DND-41 (cell line): ENCODE data around the gene TRIP10.

Source experiments
- ATAC-seq: fragments of 200-7000 bp; cut with Tn5 transposase; 3 replicates; pipeline ENCODE4 v1.9.1; 2021; ENCODE audit warnings: low read depth; ENCODE audit not compliant: insufficient read depth
- DNase-seq: peaks from one replicate; pipeline ENCODE4 v3.0.0-alpha.2; 2020
- H2AFZ ChIP-seq: 2 replicates; pipeline ENCODE4 v1.6.0; 2012; ENCODE audit warnings: low read depth, low read length
- H3K27ac ChIP-seq: 2 replicates; pipeline ENCODE4 v1.5.1; 2012; ENCODE audit warnings: low read length, inconsistent platforms
- H3K27me3 ChIP-seq: fragments of 200-600 bp; sonication (generic); 2 replicates; pipeline ENCODE4 v1.6.0; 2012; ENCODE audit warnings: low read length, mild to moderate bottlenecking, inconsistent platforms; ENCODE audit not compliant: insufficient read depth, poor library complexity
- H3K36me3 ChIP-seq: 2 replicates; pipeline ENCODE4 v1.5.1; 2012; ENCODE audit warnings: low read length, inconsistent platforms; ENCODE audit not compliant: insufficient read depth
- H3K4me1 ChIP-seq: 2 replicates; pipeline ENCODE4 v1.5.1; 2012; ENCODE audit warnings: mild to moderate bottlenecking, low read length; ENCODE audit not compliant: insufficient read depth
- H3K4me2 ChIP-seq: 2 replicates; pipeline ENCODE4 v1.6.0; 2012; ENCODE audit warnings: mild to moderate bottlenecking, moderate library complexity, low read length, inconsistent platforms; ENCODE audit not compliant: insufficient read depth
- H3K4me3 ChIP-seq, 2 experiments: fragments of 200-600 bp in 1 of 2; shearing (Covaris generic) in 1 of 2; 2 replicates each; pipeline ENCODE4 v1.5.1; 2012 to 2016; ENCODE audit warnings: inconsistent platforms in 2 of 2, low read length in 2 of 2, mild to moderate bottlenecking in 2 of 2, low read depth in 1 of 2, moderate library complexity in 1 of 2
- H3K79me2 ChIP-seq: 2 replicates; pipeline ENCODE4 v1.6.0; 2012; ENCODE audit warnings: low read length, inconsistent platforms; ENCODE audit not compliant: insufficient read depth
- H3K9ac ChIP-seq: 2 replicates; pipeline ENCODE4 v1.6.0; 2012; ENCODE audit warnings: low read depth, mild to moderate bottlenecking, inconsistent platforms, low read length, moderate library complexity
- H3K9me3 ChIP-seq: 2 replicates; pipeline ENCODE4 v1.5.1; 2012; ENCODE audit warnings: low read length, moderate library complexity, mild to moderate bottlenecking, inconsistent platforms; ENCODE audit not compliant: insufficient read depth, severe bottlenecking
- H4K20me1 ChIP-seq: 2 replicates; pipeline ENCODE4 v1.6.0; 2012; ENCODE audit warnings: low read length; ENCODE audit not compliant: insufficient read depth
- CTCF ChIP-seq: IDR thresholded peaks from 2 replicates; pipeline ENCODE4 v1.5.1; 2012; ENCODE audit warnings: borderline replicate concordance, low read length, moderate library complexity, mild to moderate bottlenecking; ENCODE audit not compliant: poor library complexity, severe bottlenecking; ENCODE audit errors: extremely low read depth
- EZH2 ChIP-seq: IDR thresholded peaks from 3 replicates; pipeline ENCODE4 v1.6.1; 2012; ENCODE audit warnings: borderline replicate concordance, low read depth, mild to moderate bottlenecking, moderate library complexity, low read length, inconsistent platforms; ENCODE audit not compliant: severe bottlenecking

Gene TRIP10

GRCh38 chr19:6700586-6701316, 38.7 kb upstream of the TRIP10 start:
- no peak for ATAC-seq

GRCh38 chr19:6705931-6706632, 33.4 kb upstream of the TRIP10 start:
- ATAC-seq = no peak
- H3K79me2 ChIP-seq = no peaks in the 10 kb centered on the region
- no peaks in the 10 kb centered on the region for H3K4me1 ChIP-seq
- no peak overlapping the region for H3K27ac ChIP-seq
- DNase-seq = no peak
- no peak overlapping the region for H2AFZ ChIP-seq
- H3K36me3 ChIP-seq = no peaks in the 10 kb centered on the region
- no peak overlapping the region for H3K4me3 ChIP-seq
- H3K9me3 ChIP-seq = no peaks in the 10 kb centered on the region
- no peak overlapping the region for H3K4me2 ChIP-seq
- no peaks in the 10 kb centered on the region for H3K27me3 ChIP-seq
- TF ChIP-seq CTCF = no peak
- no peak for TF ChIP-seq EZH2
- no peaks in the 10 kb centered on the region for H4K20me1 ChIP-seq
- H3K9ac ChIP-seq = no peak overlapping the region

More at GRCh38 chr19:6700586-6701316, 38.7 kb upstream of the TRIP10 start:
- no peaks in the 10 kb centered on the region for H3K9me3 ChIP-seq
- no peaks in the 10 kb centered on the region for H3K36me3 ChIP-seq
- TF ChIP-seq EZH2 = no peak
- no peak for TF ChIP-seq CTCF
- no peak overlapping the region for H3K4me3 ChIP-seq
- no peaks in the 10 kb centered on the region for H3K4me1 ChIP-seq
- H3K27ac ChIP-seq = no peak overlapping the region
- no peak for DNase-seq
- no peak overlapping the region for H3K4me2 ChIP-seq
- no peak overlapping the region for H3K9ac ChIP-seq
- no peaks in the 10 kb centered on the region for H3K79me2 ChIP-seq
- no peaks in the 10 kb centered on the region for H4K20me1 ChIP-seq
- H3K27me3 ChIP-seq = no peaks in the 10 kb centered on the region
- H2AFZ ChIP-seq = no peak overlapping the region

GRCh38 chr19:6706633-6706958, 32.9 kb upstream of the TRIP10 start:
- DNase-seq = no peak
- no peaks in the 10 kb centered on the region for H3K9me3 ChIP-seq
- H3K4me2 ChIP-seq = no peak overlapping the region
- H2AFZ ChIP-seq = no peak overlapping the region
- H3K27ac ChIP-seq = no peak overlapping the region
- no peak overlapping the region for H3K9ac ChIP-seq
- no peak for ATAC-seq
- H3K36me3 ChIP-seq = no peaks in the 10 kb centered on the region
- no peaks in the 10 kb centered on the region for H3K27me3 ChIP-seq
- H3K4me1 ChIP-seq = no peaks in the 10 kb centered on the region
- H4K20me1 ChIP-seq = no peaks in the 10 kb centered on the region
- TF ChIP-seq CTCF (no peak), EZH2 (no peak)
- H3K4me3 ChIP-seq = no peak overlapping the region
- no peaks in the 10 kb centered on the region for H3K79me2 ChIP-seq
